ENCODE data around the gene C1orf56. TPM values are rescaled to one million over a fixed set of nuclear protein-coding genes. Genes with fewer than 3 reads are reported as not detected.

C1orf56 gene
- total and polyA plus RNA-seq, 2 of the 13 experiments (the other 11 are each of a cell fraction or from before 2014, with no cell fraction given): 1.5 to 3.2 TPM

GRCh38 chr1:151039521-151039920 is 8.0 kb upstream of the C1orf56 start (continued):
- TF ChIP-seq HOXA9 (CRISPR knock-in tag; IDR thresholded peaks at IDR 0.05; ENCODE audit: borderline replicate concordance) (no peak), ZBTB40 (IDR thresholded peaks at IDR 0.05) (no peak), ZBTB40 (CRISPR knock-in tag; IDR thresholded peaks at IDR 0.05) (no peak), TMF1 (CRISPR knock-in tag; IDR thresholded peaks at IDR 0.05; ENCODE audit: low read depth) (no peak)

- Histone ChIP-seq H4K20me1 (ENCODE audit: insufficient read depth, low read length) (no peaks in the 10 kb centered on the region), H3K27ac (ENCODE audit: extremely low read length, insufficient read depth, low read length) (no peak overlapping the region), H3K9me3 (ENCODE audit: low read length) (no peaks in the 10 kb centered on the region), H3K4me3 (replicated peaks in 1 of 3; ENCODE audit: insufficient read depth in 1 of 3, low read depth in 2 of 3, low read length in 3 of 3) (no peak overlapping the region), H3K9ac (ENCODE audit: insufficient read depth, low read depth, low read length) (no peak overlapping the region), H3K4me2 (ENCODE audit: low read depth, low read length) (no peak overlapping the region), H3K79me2 (ENCODE audit: insufficient read depth, low read length) (no peaks in the 10 kb centered on the region), H3K27me3 (ENCODE audit: control insufficient read depth in 1 of 2, insufficient read depth in 2 of 2, low read length in 2 of 2) (no peaks in the 10 kb centered on the region), H3K36me3 (replicated peaks in 1 of 2; ENCODE audit: control insufficient read depth in 1 of 2, insufficient read depth in 2 of 2, low read length in 2 of 2) (no peaks in the 10 kb centered on the region), H2AFZ (ENCODE audit: low read length) (no peak overlapping the region), H3K4me1 (ENCODE audit: insufficient read depth, low read length) (peaks cover 7% of the 10 kb centered on the region; the same call in 1 of the 2 replicates)
- ATAC-seq (no peak), DNase-seq (ENCODE audit: low spot score) (no peak), FAIRE-seq (no peak)
- BruUV-seq (replicated peaks): no TSS peak
- intact Hi-C loops (cut with micrococcal nuclease; ENCODE audit: unreplicated experiment) (no loop called here), in situ Hi-C loops (cut with HindIII; ENCODE audit: extremely low pct_ligation_motif_present, low pct_unique_long_range_greater_than_20kb) (no loop called here)
- CTCF ChIA-PET (ENCODE audit: low intra/inter-chr PET ratio, low total read pairs): no interaction called here
- POLR2A ChIA-PET: interaction anchor here (0.6 to 1.6 kb wide), 2 partner anchors 15 to 16 kb away, joined by 3 to 6 read pairs; partner anchors contain the start of gene CDC42SE1
- TF ChIP-seq ZNF543 (CRISPR knock-in tag; IDR thresholded peaks at IDR 0.05): no peak
- TF ChIP-seq PLSCR1 (CRISPR knock-in tag; IDR thresholded peaks at IDR 0.05; ENCODE audit: borderline replicate concordance): no peak
- no peak for TF ChIP-seq ADNP (CRISPR knock-in tag; IDR thresholded peaks at IDR 0.05)
- WGBS (ENCODE audit: low lambda C conversion rate): 79% methylated on average over 1 of the region's 1 CpG
These were observed 4.4 kb upstream of the C1orf56 start for GRCh38 chr1:151043163-151043562.
